DND-41 (cell line): Measurements from ENCODE around the gene KCNQ5.

ENCODE experiments used
- ATAC-seq: fragments of 200-7000 bp; cut with Tn5 transposase; 3 replicates; pipeline ENCODE4 v1.9.1; 2021; ENCODE audit warnings: low read depth; ENCODE audit not compliant: insufficient read depth
- DNase-seq: peaks from one replicate; pipeline ENCODE4 v3.0.0-alpha.2; 2020
- H2AFZ ChIP-seq: 2 replicates; pipeline ENCODE4 v1.6.0; 2012; ENCODE audit warnings: low read depth, low read length
- H3K27ac ChIP-seq: 2 replicates; pipeline ENCODE4 v1.5.1; 2012; ENCODE audit warnings: low read length, inconsistent platforms
- H3K27me3 ChIP-seq: fragments of 200-600 bp; sonication (generic); 2 replicates; pipeline ENCODE4 v1.6.0; 2012; ENCODE audit warnings: low read length, mild to moderate bottlenecking, inconsistent platforms; ENCODE audit not compliant: insufficient read depth, poor library complexity
- H3K36me3 ChIP-seq: 2 replicates; pipeline ENCODE4 v1.5.1; 2012; ENCODE audit warnings: low read length, inconsistent platforms; ENCODE audit not compliant: insufficient read depth
- H3K4me1 ChIP-seq: 2 replicates; pipeline ENCODE4 v1.5.1; 2012; ENCODE audit warnings: mild to moderate bottlenecking, low read length; ENCODE audit not compliant: insufficient read depth
- H3K4me2 ChIP-seq: 2 replicates; pipeline ENCODE4 v1.6.0; 2012; ENCODE audit warnings: mild to moderate bottlenecking, moderate library complexity, low read length, inconsistent platforms; ENCODE audit not compliant: insufficient read depth
- H3K4me3 ChIP-seq, 2 experiments: fragments of 200-600 bp in 1 of 2; shearing (Covaris generic) in 1 of 2; 2 replicates each; pipeline ENCODE4 v1.5.1; 2012 to 2016; ENCODE audit warnings: inconsistent platforms in 2 of 2, low read length in 2 of 2, mild to moderate bottlenecking in 2 of 2, low read depth in 1 of 2, moderate library complexity in 1 of 2
- H3K79me2 ChIP-seq: 2 replicates; pipeline ENCODE4 v1.6.0; 2012; ENCODE audit warnings: low read length, inconsistent platforms; ENCODE audit not compliant: insufficient read depth
- H3K9ac ChIP-seq: 2 replicates; pipeline ENCODE4 v1.6.0; 2012; ENCODE audit warnings: low read depth, mild to moderate bottlenecking, inconsistent platforms, low read length, moderate library complexity
- H3K9me3 ChIP-seq: 2 replicates; pipeline ENCODE4 v1.5.1; 2012; ENCODE audit warnings: low read length, moderate library complexity, mild to moderate bottlenecking, inconsistent platforms; ENCODE audit not compliant: insufficient read depth, severe bottlenecking
- H4K20me1 ChIP-seq: 2 replicates; pipeline ENCODE4 v1.6.0; 2012; ENCODE audit warnings: low read length; ENCODE audit not compliant: insufficient read depth
- EZH2 ChIP-seq: IDR thresholded peaks from 3 replicates; pipeline ENCODE4 v1.6.1; 2012; ENCODE audit warnings: borderline replicate concordance, low read depth, mild to moderate bottlenecking, moderate library complexity, low read length, inconsistent platforms; ENCODE audit not compliant: severe bottlenecking
- TF ChIP-seq, protein P1 (sequence below): IDR thresholded peaks from 2 replicates; pipeline ENCODE4 v1.5.1; 2012; ENCODE audit warnings: borderline replicate concordance, low read length, moderate library complexity, mild to moderate bottlenecking; ENCODE audit not compliant: poor library complexity, severe bottlenecking; ENCODE audit errors: extremely low read depth

The KCNQ5 gene

DNA sequence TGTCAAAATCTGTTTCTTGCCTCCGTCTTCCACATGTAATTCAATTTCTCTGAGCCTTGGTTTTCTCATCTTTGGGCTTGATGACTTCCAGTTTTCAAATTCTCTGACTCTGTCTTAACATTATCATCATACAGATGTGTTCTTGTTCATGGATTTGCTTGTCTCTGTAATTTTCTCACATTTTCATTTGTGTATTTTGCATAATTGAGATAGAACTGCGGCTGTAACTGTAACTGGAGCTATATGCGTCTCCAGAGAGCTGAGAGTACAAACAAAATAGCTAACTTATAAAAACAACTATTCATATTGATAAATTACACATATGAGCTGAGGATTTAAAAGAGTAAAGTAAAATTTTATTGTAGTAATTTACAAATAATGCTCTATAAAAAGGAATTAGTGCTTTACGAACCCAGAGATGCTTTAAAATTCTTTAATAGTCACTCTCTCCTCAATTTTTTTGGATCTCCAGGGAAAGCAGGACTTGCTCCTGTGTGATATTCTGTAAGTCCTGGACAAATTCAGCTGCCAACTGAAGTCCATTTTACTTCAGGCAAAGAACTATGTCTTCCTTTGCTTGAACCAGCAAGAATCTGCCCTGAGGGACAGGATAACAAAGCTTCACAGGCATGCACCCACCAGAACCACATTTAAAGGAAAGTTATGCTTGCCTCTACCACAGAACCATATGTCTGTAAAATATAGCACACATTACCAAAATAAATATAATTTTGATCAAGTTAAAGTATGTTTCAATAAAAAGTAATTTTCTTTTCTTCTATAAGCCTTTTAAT lies 315.1 kb downstream of the KCNQ5 start:
- ATAC-seq: no peak
- Histone ChIP-seq H3K4me2 (no peak overlapping the region), H3K27me3 (no peaks in the 10 kb centered on the region), H3K9ac (no peak overlapping the region), H4K20me1 (no peaks in the 10 kb centered on the region), H3K79me2 (no peaks in the 10 kb centered on the region), H3K36me3 (no peaks in the 10 kb centered on the region), H3K27ac (no peak overlapping the region), H2AFZ (no peak overlapping the region), H3K4me3 (no peak overlapping the region), H3K4me1 (no peaks in the 10 kb centered on the region), H3K9me3 (no peaks in the 10 kb centered on the region)
- no peak for DNase-seq
- TF ChIP-seq EZH2: no peak
- TF ChIP-seq, protein P1, sequence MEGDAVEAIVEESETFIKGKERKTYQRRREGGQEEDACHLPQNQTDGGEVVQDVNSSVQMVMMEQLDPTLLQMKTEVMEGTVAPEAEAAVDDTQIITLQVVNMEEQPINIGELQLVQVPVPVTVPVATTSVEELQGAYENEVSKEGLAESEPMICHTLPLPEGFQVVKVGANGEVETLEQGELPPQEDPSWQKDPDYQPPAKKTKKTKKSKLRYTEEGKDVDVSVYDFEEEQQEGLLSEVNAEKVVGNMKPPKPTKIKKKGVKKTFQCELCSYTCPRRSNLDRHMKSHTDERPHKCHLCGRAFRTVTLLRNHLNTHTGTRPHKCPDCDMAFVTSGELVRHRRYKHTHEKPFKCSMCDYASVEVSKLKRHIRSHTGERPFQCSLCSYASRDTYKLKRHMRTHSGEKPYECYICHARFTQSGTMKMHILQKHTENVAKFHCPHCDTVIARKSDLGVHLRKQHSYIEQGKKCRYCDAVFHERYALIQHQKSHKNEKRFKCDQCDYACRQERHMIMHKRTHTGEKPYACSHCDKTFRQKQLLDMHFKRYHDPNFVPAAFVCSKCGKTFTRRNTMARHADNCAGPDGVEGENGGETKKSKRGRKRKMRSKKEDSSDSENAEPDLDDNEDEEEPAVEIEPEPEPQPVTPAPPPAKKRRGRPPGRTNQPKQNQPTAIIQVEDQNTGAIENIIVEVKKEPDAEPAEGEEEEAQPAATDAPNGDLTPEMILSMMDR: no peak

- DNase-seq: no peak
Observed at GRCh38 chr6:72938104-72938503, 316.2 kb downstream of the KCNQ5 start.

DNA sequence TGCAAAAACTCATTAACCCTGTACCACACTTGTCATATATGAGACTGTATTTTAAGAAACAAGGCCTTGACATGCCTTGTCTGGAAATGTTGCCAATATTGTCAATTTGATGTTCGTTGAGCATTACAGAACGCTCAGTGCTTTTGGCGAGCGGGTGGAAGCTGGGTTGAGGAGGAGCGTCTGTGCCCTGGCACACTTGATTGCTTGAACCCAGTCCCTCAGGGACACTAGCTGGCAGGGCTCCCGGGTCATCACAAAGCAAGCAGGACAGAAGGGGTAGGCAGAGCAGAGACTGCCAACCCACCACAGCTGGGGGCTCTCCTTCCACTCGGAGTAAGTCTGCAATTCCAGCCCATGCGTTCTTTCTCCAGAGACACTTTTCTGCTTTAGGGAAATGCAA lies 317.1 kb downstream of the KCNQ5 start:
- no peaks in the 10 kb centered on the region for H3K79me2 ChIP-seq
- ATAC-seq (no peak), DNase-seq (no peak)
- H3K4me3 ChIP-seq: no peak overlapping the region
- no peak overlapping the region for H2AFZ ChIP-seq
- H3K4me2 ChIP-seq: no peak overlapping the region
- H3K4me1 ChIP-seq: no peaks in the 10 kb centered on the region
- no peaks in the 10 kb centered on the region for H3K36me3 ChIP-seq
- TF ChIP-seq, protein P1: no peak
- TF ChIP-seq EZH2: no peak
- no peaks in the 10 kb centered on the region for H3K27me3 ChIP-seq
- no peaks in the 10 kb centered on the region for H4K20me1 ChIP-seq
- H3K27ac ChIP-seq: no peak overlapping the region
- no peak overlapping the region for H3K9ac ChIP-seq
- no peaks in the 10 kb centered on the region for H3K9me3 ChIP-seq

More at GRCh38 chr6:72938104-72938503, 316.2 kb downstream of the KCNQ5 start:
- Histone ChIP-seq H3K4me2 (no peak overlapping the region), H3K4me3 (no peak overlapping the region), H4K20me1 (no peaks in the 10 kb centered on the region), H3K36me3 (no peaks in the 10 kb centered on the region), H3K4me1 (no peaks in the 10 kb centered on the region), H3K79me2 (no peaks in the 10 kb centered on the region), H3K9ac (no peak overlapping the region), H2AFZ (no peak overlapping the region), H3K9me3 (no peaks in the 10 kb centered on the region), H3K27ac (no peak overlapping the region), H3K27me3 (no peaks in the 10 kb centered on the region)
- TF ChIP-seq, protein P1: no peak
- no peak for TF ChIP-seq EZH2
- ATAC-seq: no peak
